Peyer's patch (tissue), 4 donors: ENCODE data around the gene EPHB2.
"Not testable (repeated sequence)": the region's sequence is repeated elsewhere in the genome, so short reads cannot be mapped to it uniquely, and the experiment has no call there.

Source experiments
- CTCF ChIP-seq, 6 experiments: fragments of 450-650 bp in 4 of 6; fragments of 200-600 bp in 2 of 6; sonication (generic) in 1 of 6; IDR thresholded peaks; one replicate each; pipeline ENCODE4 v1.5.1; 2017 to 2019; ENCODE audit warnings: antibody characterized with exemption in 6 of 6, mild to moderate bottlenecking in 3 of 6, moderate library complexity in 1 of 6
- POLR2A ChIP-seq, 2 donors: fragments of 450-650 bp; IDR thresholded peaks; one replicate each; pipeline ENCODE4 v1.5.1; 2017; ENCODE audit warnings: antibody characterized with exemption in 2 of 2, mild to moderate bottlenecking in 2 of 2, moderate library complexity in 2 of 2

- not testable (repeated sequence) for TF ChIP-seq CTCF, POLR2A (IDR thresholded peaks at IDR 0.05)
Measured at GRCh38 chr1:22843441-22844183, 133.0 kb downstream of the EPHB2 start.
